Measurements from ENCODE around the gene SNAP25. TPM values are rescaled to one million over a fixed set of nuclear protein-coding genes. Genes with fewer than 3 reads are reported as not detected.

Gene SNAP25
- total and polyA plus RNA-seq, 10 of the 15 experiments (the other 5 are each of a cell fraction or from before 2014, with no cell fraction given) = not detected

- TF ChIP-seq, protein P1, sequence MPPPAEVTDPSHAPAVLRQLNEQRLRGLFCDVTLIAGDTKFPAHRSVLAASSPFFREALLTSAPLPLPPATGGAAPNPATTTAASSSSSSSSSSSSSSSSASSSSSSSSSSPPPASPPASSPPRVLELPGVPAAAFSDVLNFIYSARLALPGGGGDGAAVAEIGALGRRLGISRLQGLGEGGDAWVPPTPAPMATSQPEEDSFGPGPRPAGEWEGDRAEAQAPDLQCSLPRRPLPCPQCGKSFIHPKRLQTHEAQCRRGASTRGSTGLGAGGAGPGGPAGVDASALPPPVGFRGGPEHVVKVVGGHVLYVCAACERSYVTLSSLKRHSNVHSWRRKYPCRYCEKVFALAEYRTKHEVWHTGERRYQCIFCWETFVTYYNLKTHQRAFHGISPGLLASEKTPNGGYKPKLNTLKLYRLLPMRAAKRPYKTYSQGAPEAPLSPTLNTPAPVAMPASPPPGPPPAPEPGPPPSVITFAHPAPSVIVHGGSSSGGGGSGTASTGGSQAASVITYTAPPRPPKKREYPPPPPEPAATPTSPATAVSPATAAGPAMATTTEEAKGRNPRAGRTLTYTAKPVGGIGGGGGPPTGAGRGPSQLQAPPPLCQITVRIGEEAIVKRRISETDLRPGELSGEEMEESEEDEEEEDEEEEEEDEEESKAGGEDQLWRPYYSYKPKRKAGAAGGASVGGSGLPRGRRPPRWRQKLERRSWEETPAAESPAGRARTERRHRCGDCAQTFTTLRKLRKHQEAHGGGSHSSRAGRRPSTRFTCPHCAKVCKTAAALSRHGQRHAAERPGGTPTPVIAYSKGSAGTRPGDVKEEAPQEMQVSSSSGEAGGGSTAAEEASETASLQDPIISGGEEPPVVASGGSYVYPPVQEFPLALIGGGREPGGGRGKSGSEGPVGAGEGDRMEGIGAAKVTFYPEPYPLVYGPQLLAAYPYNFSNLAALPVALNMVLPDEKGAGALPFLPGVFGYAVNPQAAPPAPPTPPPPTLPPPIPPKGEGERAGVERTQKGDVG (CRISPR knock-in tag; IDR thresholded peaks at IDR 0.05) = no peak
- TF ChIP-seq ZZZ3 (IDR thresholded peaks at IDR 0.05; ENCODE audit: control insufficient read depth, insufficient read length, low read depth) (no peak), STAT1 (conservative IDR thresholded peaks at IDR 0.05) (no peak)
- TF ChIP-seq, protein P2, sequence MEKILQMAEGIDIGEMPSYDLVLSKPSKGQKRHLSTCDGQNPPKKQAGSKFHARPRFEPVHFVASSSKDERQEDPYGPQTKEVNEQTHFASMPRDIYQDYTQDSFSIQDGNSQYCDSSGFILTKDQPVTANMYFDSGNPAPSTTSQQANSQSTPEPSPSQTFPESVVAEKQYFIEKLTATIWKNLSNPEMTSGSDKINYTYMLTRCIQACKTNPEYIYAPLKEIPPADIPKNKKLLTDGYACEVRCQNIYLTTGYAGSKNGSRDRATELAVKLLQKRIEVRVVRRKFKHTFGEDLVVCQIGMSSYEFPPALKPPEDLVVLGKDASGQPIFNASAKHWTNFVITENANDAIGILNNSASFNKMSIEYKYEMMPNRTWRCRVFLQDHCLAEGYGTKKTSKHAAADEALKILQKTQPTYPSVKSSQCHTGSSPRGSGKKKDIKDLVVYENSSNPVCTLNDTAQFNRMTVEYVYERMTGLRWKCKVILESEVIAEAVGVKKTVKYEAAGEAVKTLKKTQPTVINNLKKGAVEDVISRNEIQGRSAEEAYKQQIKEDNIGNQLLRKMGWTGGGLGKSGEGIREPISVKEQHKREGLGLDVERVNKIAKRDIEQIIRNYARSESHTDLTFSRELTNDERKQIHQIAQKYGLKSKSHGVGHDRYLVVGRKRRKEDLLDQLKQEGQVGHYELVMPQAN (conservative IDR thresholded peaks at IDR 0.05) = no peak
These were observed 93.5 kb downstream of the SNAP25 start (continued) for GRCh38 chr20:10312111-10312510.

DNA sequence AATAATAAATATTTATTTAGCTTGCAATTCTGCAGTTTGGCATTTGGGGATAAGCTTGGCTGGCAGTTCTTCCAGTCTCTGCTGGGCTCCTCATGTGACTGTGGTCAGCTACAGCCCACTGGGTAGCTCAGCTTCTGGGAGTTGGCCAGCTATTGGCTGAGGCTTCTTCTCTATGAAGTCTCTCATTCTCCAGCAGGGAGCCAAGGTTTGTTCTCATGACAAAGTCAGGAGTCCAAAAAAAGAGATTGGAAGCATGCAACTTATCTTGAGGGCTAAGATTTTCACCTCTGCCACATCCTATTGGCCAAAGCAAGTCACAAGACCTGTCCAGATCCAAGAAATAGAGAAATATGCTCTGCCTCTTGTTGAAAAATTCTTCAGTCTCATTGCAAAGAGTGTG is 94.6 kb downstream of the SNAP25 start:
- ChIA-PET CTCF (no interaction called here), RAD21 (ENCODE audit: unreplicated experiment) (interaction anchor here (0.6 kb wide), 1 partner anchor 10 kb away, joined by 3 read pairs; no protein-coding TSS in a partner anchor), SMC1A (ENCODE audit: uncharacterized antibody, unreplicated experiment) (interaction anchor here (0.5 to 1.0 kb wide), 2 partner anchors 68 to 113 kb away, joined by 3 read pairs; no protein-coding TSS in a partner anchor), POLR2A (no interaction called here)
- no peak overlapping the region for H3K27ac ChIP-seq (ENCODE audit: control insufficient read depth, insufficient read depth)
- no peaks in the 10 kb centered on the region for H3K79me2 ChIP-seq (ENCODE audit: control insufficient read depth, insufficient read depth, low read length)
- H3K4me1 ChIP-seq (ENCODE audit: control insufficient read depth, insufficient read depth, low read length) = no peaks in the 10 kb centered on the region
- H3K9ac ChIP-seq (ENCODE audit: control insufficient read depth, insufficient read depth, low read length) = no peak overlapping the region
- peaks cover 1% of the 10 kb centered on the region; the same call in 2 of the 3 replicates for H3K9me3 ChIP-seq (replicated peaks; ENCODE audit: control insufficient read depth, insufficient read depth, low read length)
- TF ChIP-seq, protein P3, sequence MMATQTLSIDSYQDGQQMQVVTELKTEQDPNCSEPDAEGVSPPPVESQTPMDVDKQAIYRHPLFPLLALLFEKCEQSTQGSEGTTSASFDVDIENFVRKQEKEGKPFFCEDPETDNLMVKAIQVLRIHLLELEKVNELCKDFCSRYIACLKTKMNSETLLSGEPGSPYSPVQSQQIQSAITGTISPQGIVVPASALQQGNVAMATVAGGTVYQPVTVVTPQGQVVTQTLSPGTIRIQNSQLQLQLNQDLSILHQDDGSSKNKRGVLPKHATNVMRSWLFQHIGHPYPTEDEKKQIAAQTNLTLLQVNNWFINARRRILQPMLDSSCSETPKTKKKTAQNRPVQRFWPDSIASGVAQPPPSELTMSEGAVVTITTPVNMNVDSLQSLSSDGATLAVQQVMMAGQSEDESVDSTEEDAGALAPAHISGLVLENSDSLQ (IDR thresholded peaks at IDR 0.05) = no peak
- TF ChIP-seq MYC (IDR thresholded peaks at IDR 0.05; ENCODE audit: insufficient read depth, insufficient read length, insufficient replicate concordance, low read length, severe bottlenecking) (no peak), RB1 (IDR thresholded peaks at IDR 0.05; ENCODE audit: borderline replicate concordance) (no peak), RFX5 (IDR thresholded peaks at IDR 0.05; ENCODE audit: low read depth, low read length) (no peak), RCOR1 (conservative IDR thresholded peaks at IDR 0.05; ENCODE audit: low read depth, low read length) (no peak), EZH2 (IDR thresholded peaks at IDR 0.05; ENCODE audit: borderline replicate concordance, control insufficient read depth, low read depth, low read length) (no peak), NFXL1 (IDR thresholded peaks at IDR 0.05; ENCODE audit: borderline replicate concordance) (no peak), IKZF2 (IDR thresholded peaks at IDR 0.05) (no peak), SIX5 (IDR thresholded peaks at IDR 0.05; ENCODE audit: low read depth, low read length, severe bottlenecking) (no peak), NBN (IDR thresholded peaks at IDR 0.05) (no peak), PAX5 (IDR thresholded peaks at IDR 0.05; ENCODE audit: borderline replicate concordance, low read depth, low read length) (no peak), ZNF622 (IDR thresholded peaks at IDR 0.05) (no peak), BACH1 (IDR thresholded peaks at IDR 0.05; ENCODE audit: borderline replicate concordance) (no peak), CHD2 (IDR thresholded peaks at IDR 0.05; ENCODE audit: borderline replicate concordance, low read depth, low read length) (no peak), MYB (IDR thresholded peaks at IDR 0.05; ENCODE audit: borderline replicate concordance, low read depth, low read length) (no peak), RBBP5 (conservative IDR thresholded peaks at IDR 0.05) (no peak)
- no peaks in the 10 kb centered on the region for H3K36me3 ChIP-seq (ENCODE audit: control insufficient read depth in 2 of 2, insufficient read depth in 2 of 2, low read length in 1 of 2)
- H2AFZ ChIP-seq (ENCODE audit: control insufficient read depth, low read depth, low read length) = no peak overlapping the region
- peaks cover 0 to 2% of the 10 kb centered on the region in 2 experiments; a peak in 2 of 4 replicates for H3K27me3 ChIP-seq (replicated peaks in 1 of 2; ENCODE audit: control insufficient read depth in 2 of 2, insufficient read depth in 2 of 2, low read length in 1 of 2)
- no peaks in the 10 kb centered on the region for H4K20me1 ChIP-seq (ENCODE audit: control insufficient read depth, insufficient read depth)
- FAIRE-seq (no peak), ATAC-seq (no peak), DNase-seq (ENCODE audit: low read depth, low spot score) (no peak)
- H3K4me3 ChIP-seq = no peak overlapping the region
- no TSS peak for BruUV-seq (replicated peaks)
- intact Hi-C loops (cut with micrococcal nuclease; ENCODE audit: unreplicated experiment) (no loop called here), in situ Hi-C loops (cut with MboI) (no loop called here)
- H3K4me2 ChIP-seq (ENCODE audit: control insufficient read depth, insufficient read depth) = no peak overlapping the region
